ENCODE data around the gene VEGFA.
A peak's percentile ranks its signal among the peaks of the same experiment; 100 is the strongest.

Gene VEGFA

GRCh38 chr6:43760210-43761168 lies 9.5 kb upstream of the VEGFA start:
- no peak for DNase-seq

- DNase-seq: no peak
These were observed 8.2 kb upstream of the VEGFA start for GRCh38 chr6:43761666-43762409.

GRCh38 chr6:43762410-43762768 lies 7.6 kb upstream of the VEGFA start:
- DNase-seq: no peak

- DNase-seq: no peak
These were observed 6.9 kb upstream of the VEGFA start for GRCh38 chr6:43762966-43763695.

GRCh38 chr6:43763812-43764522 lies 6.0 kb upstream of the VEGFA start:
- no peak for DNase-seq

- no peak for DNase-seq
These were observed 5.2 kb upstream of the VEGFA start for GRCh38 chr6:43764772-43765171.

GRCh38 chr6:43765776-43766499 lies 4.1 kb upstream of the VEGFA start:
- DNase-seq: no peak

GRCh38 chr6:43766500-43766853 lies 3.5 kb upstream of the VEGFA start:
- no peak for DNase-seq

- DNase-seq: no peak
These were observed 3.0 kb upstream of the VEGFA start for GRCh38 chr6:43766964-43767461.

GRCh38 chr6:43767553-43768505 lies 2.2 kb upstream of the VEGFA start:
- no peak for DNase-seq

- DNase-seq: no peak
These were observed 1.5 kb upstream of the VEGFA start for GRCh38 chr6:43768506-43768860.

- DNase-seq: peak; percentile 62
These were observed 957 bp upstream of the VEGFA start for GRCh38 chr6:43768983-43769525.

- DNase-seq: peak; percentile 56
These were observed 580 bp downstream of the VEGFA start for GRCh38 chr6:43770372-43771209.

- peak; percentile 53 for DNase-seq
These were observed 1.3 kb downstream of the VEGFA start for GRCh38 chr6:43771210-43771857.

- DNase-seq: peak; percentile 45
These were observed 2.1 kb downstream of the VEGFA start for GRCh38 chr6:43771858-43772680.

GRCh38 chr6:43772681-43773049 lies 2.7 kb downstream of the VEGFA start:
- no peak for DNase-seq

GRCh38 chr6:43773050-43773979 lies 3.3 kb downstream of the VEGFA start:
- peak; percentile 20 for DNase-seq
